Liver (tissue), 3 donors: ENCODE measurements around the gene COX6B1.

ENCODE experiments used
- CTCF ChIP-seq: fragments of 150-350 bp; IDR thresholded peaks from 2 replicates; pipeline ENCODE4 v1.5.1; 2017; ENCODE audit warnings: improper control_type of control experiment, low read depth, low read length; ENCODE audit not compliant: missing input control
- REST ChIP-seq: IDR thresholded peaks from 2 replicates; pipeline ENCODE4 v1.6.1; 2016; ENCODE audit warnings: antibody characterized with exemption, mild to moderate bottlenecking
- SP1 ChIP-seq: IDR thresholded peaks from 2 replicates; pipeline ENCODE4 v1.6.1; 2018; ENCODE audit warnings: antibody characterized with exemption, mild to moderate bottlenecking
- donor health status: healthy.
- donor health status: healthy.

GRCh38 chr19:35655600-35655999 lies 7.5 kb downstream of the COX6B1 start:
- TF ChIP-seq REST (no peak), CTCF (no peak), SP1 (no peak)
